Measurements from ENCODE around the gene ANKRD44. TPM values are rescaled to one million over a fixed set of nuclear protein-coding genes. Genes with fewer than 3 reads are reported as not detected.

The ANKRD44 gene
- total RNA-seq, 1 donor = 29.2 TPM

GRCh38 chr2:197176522-197176921, 134.1 kb downstream of the ANKRD44 start:
- DNase-seq (ENCODE audit: low read depth) = no peak
- TF ChIP-seq CTCF (IDR thresholded peaks at IDR 0.05; ENCODE audit: insufficient read depth, low read length) = no peak
- H3K4me3 ChIP-seq (ENCODE audit: low read depth, low read length) = no peak overlapping the region

GRCh38 chr2:197174539-197175094, 136.0 kb downstream of the ANKRD44 start:
- DNase-seq (ENCODE audit: low read depth) = peak; percentile 60
- no peak overlapping the region for H3K4me3 ChIP-seq (ENCODE audit: low read depth, low read length)
- TF ChIP-seq CTCF (IDR thresholded peaks at IDR 0.05; ENCODE audit: insufficient read depth, low read length) = no peak

- no peak for DNase-seq (ENCODE audit: low read depth)
- no peak for TF ChIP-seq CTCF (IDR thresholded peaks at IDR 0.05; ENCODE audit: insufficient read depth, low read length)
- no peak overlapping the region for H3K4me3 ChIP-seq (ENCODE audit: low read depth, low read length)
Measured at GRCh38 chr2:197171582-197171981, 139.0 kb downstream of the ANKRD44 start.

- no peak overlapping the region for H3K4me3 ChIP-seq (ENCODE audit: low read depth, low read length)
- DNase-seq (ENCODE audit: low read depth) = peak; percentile 26
- no peak for TF ChIP-seq CTCF (IDR thresholded peaks at IDR 0.05; ENCODE audit: insufficient read depth, low read length)
Measured at GRCh38 chr2:197170208-197170607, 140.4 kb downstream of the ANKRD44 start.

- peak; percentile 55 for TF ChIP-seq CTCF (IDR thresholded peaks at IDR 0.05; ENCODE audit: insufficient read depth, low read length)
- peak; percentile 47 for DNase-seq (ENCODE audit: low read depth)
- H3K4me3 ChIP-seq (ENCODE audit: low read depth, low read length) = no peak overlapping the region
Measured at GRCh38 chr2:197168705-197169104, 141.9 kb downstream of the ANKRD44 start.

GRCh38 chr2:197167608-197168314, 142.8 kb downstream of the ANKRD44 start:
- no peak for TF ChIP-seq CTCF (IDR thresholded peaks at IDR 0.05; ENCODE audit: insufficient read depth, low read length)
- no peak overlapping the region for H3K4me3 ChIP-seq (ENCODE audit: low read depth, low read length)
- DNase-seq (ENCODE audit: low read depth) = no peak

Measured in fibroblast of the aortic adventitia (primary cell).